Coronary artery (tissue), 2 donors: ENCODE measurements around the gene S100B.

Experiments used
- DNase-seq: peaks from one replicate; pipeline ENCODE4 v3.0.0-alpha.2; 2017; ENCODE audit warnings: low spot score
- H3K27ac ChIP-seq, 2 donors: fragments of 200-600 bp; sonication (generic); one replicate each; pipeline ENCODE4 v1.5.1; 2016 to 2019
- H3K4me3 ChIP-seq: fragments of 200-600 bp; sonication (generic); 2 replicates; pipeline ENCODE4 v1.5.1; 2016; ENCODE audit warnings: mild to moderate bottlenecking, moderate library complexity
- CTCF ChIP-seq: fragments of 200-600 bp; sonication (generic); IDR thresholded peaks from one replicate; pipeline ENCODE4 v1.5.1; 2019; ENCODE audit warnings: antibody characterized with exemption

The S100B gene

GRCh38 chr21:46604975-46605766 is at the start of gene S100B:
Gene S100B (minus strand): TSS chr21:46605082. CDS start chr21:46602415, 2,667 bp downstream.
- H3K4me3 ChIP-seq = peak within 1 kb of the TSS; percentile 22
- peak within 1 kb of the TSS in 1 of 2 donors; percentile 44 for H3K27ac ChIP-seq
- DNase-seq = no peak
- no peak for TF ChIP-seq CTCF

- Histone ChIP-seq H3K4me3 (no peak overlapping the region), H3K27ac (no peak overlapping the region)
- no peak for DNase-seq
- TF ChIP-seq CTCF = no peak
Measured at GRCh38 chr21:46651121-46651520, 46.2 kb upstream of the S100B start.

GRCh38 chr21:46650476-46651098 is 45.7 kb upstream of the S100B start:
- Histone ChIP-seq H3K27ac (no peak overlapping the region), H3K4me3 (no peak overlapping the region)
- DNase-seq = no peak
- TF ChIP-seq CTCF = no peak

- no peak for DNase-seq
- no peak for TF ChIP-seq CTCF
- Histone ChIP-seq H3K27ac (no peak overlapping the region), H3K4me3 (no peak overlapping the region)
Measured at GRCh38 chr21:46649356-46649755, 44.5 kb upstream of the S100B start.

GRCh38 chr21:46648539-46648938 is 43.7 kb upstream of the S100B start:
- H3K4me3 ChIP-seq = no peak overlapping the region
- no peak overlapping the region for H3K27ac ChIP-seq
- DNase-seq = no peak
- TF ChIP-seq CTCF = no peak

- Histone ChIP-seq H3K27ac (no peak overlapping the region), H3K4me3 (no peak overlapping the region)
- no peak for TF ChIP-seq CTCF
- no peak for DNase-seq
Measured at GRCh38 chr21:46646541-46647154, 41.8 kb upstream of the S100B start.
